Endothelial cell of umbilical vein (primary cell): ENCODE measurements around the gene CTBP1.

Experiments used
- POLR2A ChIP-seq: IDR thresholded peaks from 2 replicates; pipeline ENCODE4 v1.6.1; 2012; ENCODE audit warnings: low read depth, mild to moderate bottlenecking, control low read depth, low read length
- TF ChIP-seq, protein P1 (sequence below), 2 donors: IDR thresholded peaks; 1 replicate in 1 of 2; 2 replicates in 1 of 2; pipeline ENCODE4 v1.5.1; 2011; ENCODE audit warnings: low read length in 2 of 2, mild to moderate bottlenecking in 2 of 2, moderate library complexity in 2 of 2, control low read depth in 1 of 2, inconsistent platforms in 1 of 2, low read depth in 1 of 2; ENCODE audit not compliant: insufficient read depth in 1 of 2; ENCODE audit errors: extremely low read depth in 1 of 2

DNA sequence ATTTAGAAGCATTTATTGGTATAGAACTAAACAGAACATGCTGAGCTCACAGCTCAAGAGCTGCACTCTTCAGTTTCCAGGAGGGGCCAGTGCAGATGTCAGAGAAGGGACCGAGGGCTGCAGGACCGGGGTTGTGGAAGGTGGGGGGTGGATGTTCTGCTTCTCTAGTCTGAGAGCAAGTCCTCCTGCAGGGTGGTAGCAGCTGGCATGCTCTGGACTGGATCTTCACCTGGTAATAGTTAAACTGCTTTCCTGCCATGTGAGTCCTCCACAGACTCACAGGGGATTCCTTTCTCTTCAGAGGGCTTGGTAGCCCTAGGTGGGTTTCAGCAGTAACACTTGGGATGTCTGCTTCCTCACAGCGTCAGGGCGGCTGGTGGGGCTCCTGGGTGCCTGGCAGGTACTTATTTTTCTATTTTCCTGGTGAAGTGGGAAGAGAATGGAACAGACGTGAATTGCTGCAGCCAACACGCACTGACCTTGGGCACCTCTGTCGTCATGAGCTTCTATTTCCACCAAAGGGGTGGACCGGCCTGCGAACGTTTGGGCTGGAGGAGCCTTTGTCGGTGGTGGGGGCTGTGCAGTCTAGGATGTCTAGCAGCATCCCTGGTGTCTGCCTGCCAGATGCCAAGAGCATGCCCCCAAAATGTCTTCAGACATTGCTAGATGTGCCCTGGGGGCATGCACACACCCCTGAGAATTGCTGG lies 43.2 kb upstream of the CTBP1 start:
- no peak for TF ChIP-seq POLR2A
- TF ChIP-seq, protein P1, sequence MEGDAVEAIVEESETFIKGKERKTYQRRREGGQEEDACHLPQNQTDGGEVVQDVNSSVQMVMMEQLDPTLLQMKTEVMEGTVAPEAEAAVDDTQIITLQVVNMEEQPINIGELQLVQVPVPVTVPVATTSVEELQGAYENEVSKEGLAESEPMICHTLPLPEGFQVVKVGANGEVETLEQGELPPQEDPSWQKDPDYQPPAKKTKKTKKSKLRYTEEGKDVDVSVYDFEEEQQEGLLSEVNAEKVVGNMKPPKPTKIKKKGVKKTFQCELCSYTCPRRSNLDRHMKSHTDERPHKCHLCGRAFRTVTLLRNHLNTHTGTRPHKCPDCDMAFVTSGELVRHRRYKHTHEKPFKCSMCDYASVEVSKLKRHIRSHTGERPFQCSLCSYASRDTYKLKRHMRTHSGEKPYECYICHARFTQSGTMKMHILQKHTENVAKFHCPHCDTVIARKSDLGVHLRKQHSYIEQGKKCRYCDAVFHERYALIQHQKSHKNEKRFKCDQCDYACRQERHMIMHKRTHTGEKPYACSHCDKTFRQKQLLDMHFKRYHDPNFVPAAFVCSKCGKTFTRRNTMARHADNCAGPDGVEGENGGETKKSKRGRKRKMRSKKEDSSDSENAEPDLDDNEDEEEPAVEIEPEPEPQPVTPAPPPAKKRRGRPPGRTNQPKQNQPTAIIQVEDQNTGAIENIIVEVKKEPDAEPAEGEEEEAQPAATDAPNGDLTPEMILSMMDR (IDR thresholded peaks at IDR 0.05; ENCODE audit: extremely low read depth in 1 of 2, insufficient read depth in 1 of 2, low read depth in 1 of 2, low read length in 2 of 2) = no peak
